GM18951 (cell line): ENCODE data around the gene MRPL45.

ENCODE experiments used
- POLR2A ChIP-seq: IDR thresholded peaks from 4 replicates; pipeline ENCODE4 v1.6.1; 2011; ENCODE audit warnings: mild to moderate bottlenecking; ENCODE audit not compliant: insufficient read length, insufficient read depth; ENCODE audit errors: extremely low read depth
- in situ Hi-C: fragments of 300-500 bp; cut with MboI; formaldehyde crosslinking; loops from one replicate; pipeline ENCODE4 v1.12.0; 2022; ENCODE audit warnings: low sequenced_read_pairs, mixed read lengths, inconsistent platforms; ENCODE audit not compliant: unreplicated experiment

Gene MRPL45

DNA sequence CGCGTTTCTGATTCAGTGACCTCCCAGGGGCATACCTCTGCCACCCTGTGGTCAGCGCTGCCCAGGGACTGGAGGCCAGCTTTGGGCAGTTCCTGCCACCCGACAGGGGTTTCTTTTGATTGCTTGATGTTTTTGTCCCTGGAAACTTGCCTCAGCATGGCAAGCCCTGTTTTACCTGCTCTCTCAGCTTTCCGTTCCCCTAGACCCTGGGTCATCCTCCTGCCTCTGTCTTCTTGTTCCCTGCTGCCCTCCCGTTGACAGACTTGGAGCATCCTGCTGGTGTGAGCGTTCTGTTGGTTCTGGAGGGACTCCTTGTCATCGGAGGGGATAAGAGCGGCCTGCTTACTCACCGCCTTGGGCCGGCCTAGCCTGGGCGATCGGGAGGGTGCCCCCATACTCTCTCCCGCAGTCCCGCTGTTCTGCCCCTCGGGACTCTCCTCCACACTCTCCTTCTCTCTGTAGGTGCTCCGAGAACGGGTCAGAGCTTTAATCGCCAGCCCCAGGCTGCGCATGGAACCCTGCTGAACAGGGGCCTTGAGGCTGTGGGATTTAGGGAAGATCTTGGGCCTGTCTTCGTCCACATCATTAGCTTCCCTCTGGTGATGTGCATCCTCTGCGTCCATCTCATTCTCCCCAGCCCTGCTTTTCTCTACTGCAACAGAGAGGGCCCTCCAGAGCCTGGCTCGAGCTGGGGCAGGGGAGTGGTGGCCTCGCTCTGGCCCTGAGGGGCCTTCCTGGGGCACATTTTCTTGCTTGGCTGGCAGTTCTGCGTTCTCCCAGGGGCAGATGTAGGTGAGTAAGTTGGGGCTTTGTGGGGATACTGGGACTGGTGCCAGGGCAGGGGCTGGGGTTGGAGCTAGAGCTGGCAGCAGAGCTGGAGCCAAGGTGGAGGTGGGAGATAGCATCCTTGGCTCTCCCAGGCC, 33.1 kb downstream of the MRPL45 start:
- in situ Hi-C loops = no loop called here
- no peak for TF ChIP-seq POLR2A

DNA sequence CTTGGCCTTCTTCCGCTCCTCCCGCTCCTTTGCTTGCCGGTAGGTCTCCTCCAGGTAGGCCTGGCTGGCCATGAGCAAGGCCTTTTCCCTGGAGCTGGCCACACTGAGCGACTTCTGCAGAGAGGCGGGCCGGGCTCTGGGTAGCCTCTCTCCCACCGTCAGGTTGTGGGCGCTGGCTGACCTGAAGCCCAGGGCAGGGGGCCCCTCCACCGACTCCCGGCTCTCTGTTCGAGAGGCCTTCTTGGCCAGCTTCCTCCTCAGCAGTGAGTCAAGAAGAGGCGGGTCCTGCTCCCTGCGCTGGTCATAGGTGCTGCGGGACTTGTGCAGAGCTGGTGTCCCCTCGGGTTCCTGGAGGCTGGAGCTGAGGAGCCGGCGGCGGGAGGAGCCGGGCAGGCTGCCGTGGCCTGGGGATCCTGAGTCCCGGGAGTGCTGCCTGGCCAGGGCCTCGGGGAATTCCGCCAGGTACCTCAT, 34.0 kb downstream of the MRPL45 start:
- TF ChIP-seq POLR2A = no peak
- in situ Hi-C loops = no loop called here

DNA sequence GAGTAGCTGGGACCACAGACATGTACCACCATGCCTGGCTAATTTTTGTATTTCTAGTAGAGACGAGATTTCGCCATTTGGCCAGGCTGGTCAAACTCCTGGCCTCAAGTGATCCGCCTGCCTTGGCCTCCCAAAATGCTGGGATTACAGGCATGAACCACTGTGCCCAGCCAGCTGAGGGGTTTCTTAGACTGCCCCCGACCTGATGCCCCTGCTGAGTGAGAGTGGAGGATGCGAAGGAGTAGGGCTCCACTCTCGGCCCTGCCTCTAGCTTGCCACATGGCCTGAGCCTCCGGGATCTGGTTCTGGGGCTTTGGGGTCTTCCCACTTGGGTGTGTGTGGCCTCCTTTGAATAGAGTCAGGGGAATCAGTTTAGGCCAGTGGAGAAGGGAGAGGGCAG, 35.8 kb downstream of the MRPL45 start:
- in situ Hi-C loops = no loop called here
- TF ChIP-seq POLR2A = no peak

DNA sequence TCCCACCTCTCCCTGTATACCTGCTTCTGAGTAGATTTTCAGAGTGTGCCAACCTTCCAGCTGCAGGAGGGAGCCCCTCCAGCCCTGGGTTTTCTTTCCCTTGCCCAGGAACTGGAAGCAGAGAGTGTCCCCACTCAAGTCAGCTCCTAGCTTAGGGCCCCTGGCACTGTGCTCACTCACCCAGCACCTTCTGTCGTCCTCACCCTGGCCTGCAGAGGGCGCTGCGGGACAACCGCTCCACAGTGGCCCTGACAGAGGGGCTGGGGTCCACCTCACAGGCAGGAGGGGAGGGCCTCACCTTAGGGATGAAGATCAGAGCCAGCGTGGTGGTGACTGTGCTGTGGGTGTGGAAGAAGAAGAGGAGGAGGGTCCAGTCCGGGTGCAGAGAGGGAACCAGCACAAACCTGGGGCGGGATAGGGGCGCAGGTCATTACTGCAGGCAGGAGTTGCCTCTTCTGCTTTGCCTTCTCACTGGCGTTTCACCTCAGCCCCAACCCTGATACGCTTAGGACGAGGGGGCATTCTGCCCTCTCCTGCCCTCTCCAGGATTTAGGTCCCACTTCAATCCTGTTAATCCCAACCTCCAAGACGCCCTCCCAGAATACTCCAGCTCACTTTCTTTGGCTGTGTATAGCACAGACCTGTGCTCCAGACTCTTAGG, 36.8 kb downstream of the MRPL45 start:
- in situ Hi-C loops = no loop called here
- TF ChIP-seq POLR2A = no peak

DNA sequence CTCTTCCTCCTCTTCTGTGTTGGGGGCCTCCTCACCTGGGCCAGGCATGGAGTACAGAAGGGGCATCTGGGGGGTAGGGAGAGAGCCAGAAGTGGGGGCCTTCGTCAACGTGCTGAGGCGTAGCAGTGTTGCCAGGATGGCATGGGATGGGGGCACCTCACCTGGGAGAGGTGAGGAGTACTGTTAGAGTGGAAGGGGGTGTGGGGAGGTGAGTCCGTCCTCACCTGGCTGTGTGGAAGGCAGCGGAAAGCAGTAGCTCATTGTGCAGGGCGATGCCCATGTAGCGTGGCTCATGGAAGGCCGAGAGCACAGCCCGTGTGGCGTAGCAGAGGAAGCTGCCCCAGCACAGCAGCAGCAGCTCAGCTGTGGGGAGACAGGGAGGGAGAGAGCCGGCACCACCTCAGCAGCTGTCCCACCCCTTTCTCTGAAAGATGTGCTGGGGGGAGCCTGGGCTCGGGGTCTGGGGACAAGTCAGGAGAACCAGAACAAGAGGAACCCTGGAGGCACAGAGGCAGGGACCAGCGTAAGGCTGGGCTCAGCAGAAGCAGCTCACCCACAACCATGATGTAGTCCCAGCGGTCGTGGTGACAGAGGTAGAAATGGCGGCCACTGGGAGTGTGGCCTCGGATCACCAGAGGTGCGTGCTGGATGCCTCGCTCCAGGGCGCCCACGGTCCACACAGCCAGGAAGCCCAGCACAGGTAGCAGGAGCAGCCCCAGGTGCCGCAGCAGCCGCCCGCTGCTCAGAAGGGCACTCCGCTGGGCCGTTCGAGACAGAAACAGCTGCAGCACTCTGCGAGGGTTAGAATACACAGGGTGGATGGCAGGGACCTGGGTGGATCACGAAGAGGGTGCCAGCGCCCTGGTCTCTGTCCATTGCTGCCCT, 37.8 kb downstream of the MRPL45 start:
- in situ Hi-C loops = no loop called here
- no peak for TF ChIP-seq POLR2A

DNA sequence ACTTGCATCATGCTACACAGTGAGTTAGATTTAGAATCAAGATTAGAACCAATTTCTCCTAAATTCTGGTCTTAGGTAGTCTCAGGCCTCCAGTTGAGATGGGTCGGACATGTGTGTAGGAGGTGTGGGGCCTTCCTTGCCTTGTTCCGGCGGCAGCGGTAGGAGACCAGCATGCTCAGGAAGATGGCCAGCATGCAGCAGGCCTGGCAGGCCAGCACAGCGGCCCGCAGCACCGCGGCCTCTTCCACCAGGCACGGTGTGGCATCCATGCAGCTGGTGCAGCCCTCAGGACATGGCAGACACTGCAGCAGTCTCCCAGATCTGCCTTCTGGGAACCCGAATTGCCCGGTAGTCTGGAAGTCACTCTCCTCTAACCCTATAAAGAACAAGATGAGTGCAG, 39.9 kb downstream of the MRPL45 start:
- in situ Hi-C loops = no loop called here
- TF ChIP-seq POLR2A = no peak

DNA sequence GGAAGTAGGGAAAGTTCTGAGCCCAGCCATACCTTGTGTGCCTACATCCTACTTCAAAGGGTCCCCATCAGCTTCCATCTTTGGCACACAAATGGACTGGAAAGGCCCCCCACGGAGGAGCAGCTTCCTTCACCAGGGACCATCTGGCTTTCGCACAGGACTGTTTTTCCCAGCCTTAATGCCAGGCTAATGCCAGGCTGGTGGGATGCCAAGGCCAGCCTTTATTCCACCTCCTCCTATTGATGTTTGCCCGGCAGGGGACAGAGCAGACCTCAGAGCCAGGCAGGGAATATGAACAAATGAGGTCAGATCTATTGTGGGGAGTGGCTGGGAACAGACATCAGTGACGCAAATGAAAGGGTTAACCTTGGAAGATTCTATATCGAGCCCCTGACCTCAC, 41.1 kb downstream of the MRPL45 start:
- in situ Hi-C loops = no loop called here
- no peak for TF ChIP-seq POLR2A

DNA sequence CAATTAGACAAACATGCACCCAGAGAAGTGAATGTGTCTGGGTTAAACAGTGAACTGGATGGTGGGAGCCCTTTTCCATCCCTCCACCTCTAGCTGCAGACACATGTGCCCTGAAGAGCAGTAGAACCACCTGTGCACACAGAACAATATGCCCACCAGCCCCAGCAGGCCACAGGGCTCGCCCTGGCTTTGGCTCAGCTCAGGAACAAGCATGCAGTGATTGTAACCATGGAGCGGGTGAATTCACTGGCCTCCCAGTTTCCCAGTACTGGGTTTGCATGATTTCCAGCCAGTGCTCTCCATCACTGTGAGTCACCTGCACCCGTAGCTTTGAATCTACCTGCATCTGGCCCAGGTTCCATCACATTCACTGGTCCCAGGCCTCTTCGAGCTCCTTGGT, 41.6 kb downstream of the MRPL45 start:
- TF ChIP-seq POLR2A = no peak
- in situ Hi-C loops = no loop called here

DNA sequence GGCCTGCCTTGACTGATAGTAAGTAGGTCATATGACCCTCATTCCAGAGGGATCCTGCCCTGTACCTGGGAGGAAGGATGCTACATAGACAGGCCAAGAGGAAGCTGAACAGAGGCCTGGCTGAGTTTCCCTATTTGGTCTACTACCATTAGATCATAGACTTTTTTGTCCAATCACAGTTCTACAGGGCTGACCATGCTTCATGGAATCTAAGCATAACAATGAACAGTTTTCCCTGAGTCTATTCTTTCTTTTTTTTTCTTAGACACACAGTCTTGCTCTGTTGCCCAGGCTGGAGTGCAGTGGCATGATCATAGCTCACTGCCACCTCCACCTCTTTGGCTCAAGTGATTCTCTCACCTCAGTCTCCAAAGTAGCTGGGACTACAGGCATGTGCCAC, 42.9 kb downstream of the MRPL45 start:
- no peak for TF ChIP-seq POLR2A
- in situ Hi-C loops = no loop called here

DNA sequence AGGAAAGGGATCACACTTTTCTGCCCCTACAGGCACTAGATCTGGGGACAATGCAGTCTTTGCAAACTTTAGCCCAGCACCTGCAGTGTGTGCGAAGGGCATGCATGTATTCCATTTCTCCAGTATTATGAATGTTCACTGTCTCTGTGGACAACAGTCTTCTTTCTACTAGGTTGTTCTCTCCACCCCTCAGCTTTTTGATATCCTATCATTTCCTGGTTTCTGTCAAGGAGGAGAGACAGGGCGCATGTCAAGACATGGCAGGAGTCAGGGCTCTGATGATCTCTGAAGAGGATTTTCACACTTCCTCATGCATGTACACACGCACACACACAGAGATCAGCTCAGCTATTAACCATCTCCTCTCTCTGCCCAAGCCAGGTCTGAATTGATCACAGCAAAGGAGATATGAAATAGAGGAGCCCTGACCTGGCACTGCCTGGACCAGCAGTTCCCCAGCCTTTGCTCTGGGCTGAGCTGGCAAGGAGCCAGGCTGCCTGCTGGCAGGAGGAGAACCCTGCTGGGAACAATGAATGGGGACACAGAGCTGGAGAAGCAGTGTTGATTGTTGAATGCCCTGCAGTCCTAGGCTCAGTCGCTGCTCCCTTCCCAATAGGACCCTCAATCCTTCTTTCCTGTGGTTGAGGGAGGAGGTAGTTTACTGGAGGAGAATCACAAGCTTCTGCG, 44.2 kb downstream of the MRPL45 start:
- in situ Hi-C loops = no loop called here
- no peak for TF ChIP-seq POLR2A

DNA sequence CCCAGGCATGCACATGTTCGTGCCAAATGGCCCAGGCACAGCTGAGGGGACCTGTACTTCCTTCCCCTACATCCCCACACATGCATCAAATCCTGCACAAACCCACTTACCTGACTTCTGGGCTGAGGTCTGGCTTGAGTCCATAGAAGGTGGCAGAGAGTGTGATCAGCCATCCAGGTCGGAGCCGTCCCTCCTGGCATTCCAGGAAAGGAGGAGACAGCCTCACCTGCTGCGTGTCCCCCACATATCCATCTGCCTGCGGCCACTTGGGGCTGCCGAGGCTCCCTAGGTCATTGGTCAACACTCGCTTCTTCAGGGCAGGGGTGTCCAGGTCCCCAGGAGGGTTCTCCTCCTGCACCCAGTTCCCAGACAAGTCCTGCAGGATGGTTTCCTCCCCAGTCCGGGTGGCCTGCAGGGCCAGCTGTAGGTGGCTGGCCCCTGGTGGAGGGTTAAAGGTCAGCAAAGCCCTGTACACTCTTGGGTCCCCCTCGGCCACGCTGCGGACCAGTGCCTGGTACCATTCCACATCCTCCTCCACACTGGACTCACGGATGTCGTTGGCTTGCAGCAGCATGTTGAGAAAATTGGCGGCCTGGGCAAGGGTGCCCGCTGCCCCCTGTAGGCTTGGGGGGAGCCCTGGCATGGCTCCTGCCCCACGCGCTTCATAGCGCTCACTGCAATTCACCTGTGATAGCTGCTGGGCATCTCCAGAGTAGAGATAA, 46.1 kb downstream of the MRPL45 start:
- TF ChIP-seq POLR2A = no peak
- in situ Hi-C loops = no loop called here
